Stimulated activated CD8-positive, alpha-beta memory T cell treated with anti-CD3 and anti-CD28 coated beads, Interleukin-15, amount 100 ng/mL, for 48 hours (primary cell): Measurements from ENCODE around the gene C3orf52.

Experiments
- DNase-seq, 2 donors: peaks; one replicate each; pipeline ENCODE4 v3.0.0-alpha.2; 2020; ENCODE audit warnings: low read depth in 2 of 2

Gene C3orf52

GRCh38 chr3:112086875-112087524 lies 811 bp downstream of the C3orf52 start:
- DNase-seq, result no peak

DNA sequence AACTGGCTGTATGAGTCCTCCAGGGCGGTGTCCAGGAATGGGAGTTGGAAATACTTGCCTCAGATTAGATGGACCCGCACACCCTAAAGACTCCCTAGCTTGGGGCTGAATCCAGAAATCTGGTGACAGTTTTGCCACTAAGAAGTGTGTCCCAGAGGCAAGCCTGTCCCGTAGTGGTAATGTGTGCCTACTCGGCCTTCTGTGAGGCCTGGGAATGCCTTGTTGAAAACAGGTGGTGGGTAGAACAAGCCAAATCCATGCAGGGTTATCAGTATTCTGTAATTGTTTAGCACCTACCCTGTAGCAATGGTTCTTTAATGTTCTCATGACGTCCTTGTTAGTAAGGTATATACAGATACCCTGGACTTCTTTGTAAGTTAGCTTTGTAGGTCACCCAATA lies 1.6 kb downstream of the C3orf52 start:
- DNase-seq, result no peak

GRCh38 chr3:112088944-112089343 lies 2.8 kb downstream of the C3orf52 start:
- no peak for DNase-seq

DNA sequence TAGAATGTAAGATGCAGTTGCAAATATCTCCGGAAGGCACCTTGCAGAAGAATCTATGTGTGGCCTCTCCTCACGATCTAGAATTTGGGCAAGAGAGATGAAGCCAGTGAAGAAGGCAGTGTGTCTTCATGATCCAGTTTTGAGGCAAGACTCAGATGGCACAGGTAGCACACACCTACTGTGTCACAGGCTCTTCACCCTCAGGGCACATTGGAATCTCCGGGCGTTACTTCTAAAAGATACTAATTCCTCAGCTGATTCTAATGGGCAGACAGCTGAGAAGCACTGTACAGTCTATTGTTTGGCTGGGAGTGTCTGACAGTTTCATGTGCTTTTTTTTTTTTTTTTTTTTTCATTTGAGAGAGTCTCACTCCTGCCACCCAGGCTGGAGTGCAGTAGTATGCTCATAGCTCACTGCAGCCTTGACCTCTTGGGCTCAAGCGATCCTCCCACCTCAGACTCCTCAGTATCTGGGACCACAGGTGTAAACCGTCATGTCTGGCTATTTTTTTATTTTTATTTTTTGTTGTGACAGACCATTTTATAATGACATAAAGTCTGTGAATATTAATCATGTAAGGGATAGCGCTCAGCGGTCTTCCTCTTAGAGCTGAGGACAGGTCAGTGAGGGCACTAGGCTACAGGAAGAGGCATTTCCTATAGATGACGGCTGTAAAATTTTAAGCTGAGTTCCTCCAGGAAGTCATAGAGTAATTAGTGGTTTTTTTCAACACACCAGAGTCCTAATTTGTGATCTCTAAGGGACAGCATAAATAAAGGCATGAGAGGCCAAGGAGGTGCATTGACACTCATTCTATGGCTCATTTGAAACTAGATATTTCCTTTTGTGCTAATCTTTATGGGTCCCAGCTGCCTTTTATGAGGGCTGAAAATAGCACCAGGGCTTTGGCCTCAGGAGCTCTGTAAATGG lies 4.0 kb downstream of the C3orf52 start:
- no peak for DNase-seq

DNA sequence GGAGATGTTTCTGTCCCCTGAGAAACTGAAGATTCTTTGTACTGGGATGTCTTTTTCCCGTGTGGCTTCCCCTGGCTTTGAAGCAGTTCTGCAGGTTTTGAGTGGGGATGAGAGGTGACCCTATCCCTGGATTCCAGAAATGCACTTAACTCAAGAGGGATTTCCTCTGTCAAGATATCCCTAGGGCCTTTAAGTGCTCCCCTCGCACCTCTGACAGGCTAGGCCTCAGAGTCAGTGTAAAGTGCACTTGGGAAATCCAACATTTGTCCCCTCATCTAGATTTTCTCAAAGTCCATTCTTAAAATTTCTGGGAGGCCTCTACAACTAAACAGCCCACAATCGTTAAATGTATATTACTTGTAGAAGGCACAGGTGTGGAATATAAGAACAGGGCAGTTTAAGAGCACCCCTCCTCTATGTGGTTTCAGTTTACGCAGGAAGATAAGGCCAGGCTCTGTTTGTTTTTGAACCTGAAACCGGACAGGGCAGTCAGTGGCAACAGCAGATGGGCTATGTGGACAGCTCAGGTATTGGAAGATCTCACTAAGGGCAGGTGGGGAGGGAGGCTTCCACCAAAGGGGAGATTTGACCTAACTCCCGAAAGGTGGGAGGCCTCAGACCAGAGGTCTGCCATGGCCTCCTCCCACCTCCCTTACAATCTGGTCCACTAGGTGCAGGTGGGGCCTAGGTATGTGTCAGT lies 4.8 kb downstream of the C3orf52 start:
- no peak for DNase-seq

DNA sequence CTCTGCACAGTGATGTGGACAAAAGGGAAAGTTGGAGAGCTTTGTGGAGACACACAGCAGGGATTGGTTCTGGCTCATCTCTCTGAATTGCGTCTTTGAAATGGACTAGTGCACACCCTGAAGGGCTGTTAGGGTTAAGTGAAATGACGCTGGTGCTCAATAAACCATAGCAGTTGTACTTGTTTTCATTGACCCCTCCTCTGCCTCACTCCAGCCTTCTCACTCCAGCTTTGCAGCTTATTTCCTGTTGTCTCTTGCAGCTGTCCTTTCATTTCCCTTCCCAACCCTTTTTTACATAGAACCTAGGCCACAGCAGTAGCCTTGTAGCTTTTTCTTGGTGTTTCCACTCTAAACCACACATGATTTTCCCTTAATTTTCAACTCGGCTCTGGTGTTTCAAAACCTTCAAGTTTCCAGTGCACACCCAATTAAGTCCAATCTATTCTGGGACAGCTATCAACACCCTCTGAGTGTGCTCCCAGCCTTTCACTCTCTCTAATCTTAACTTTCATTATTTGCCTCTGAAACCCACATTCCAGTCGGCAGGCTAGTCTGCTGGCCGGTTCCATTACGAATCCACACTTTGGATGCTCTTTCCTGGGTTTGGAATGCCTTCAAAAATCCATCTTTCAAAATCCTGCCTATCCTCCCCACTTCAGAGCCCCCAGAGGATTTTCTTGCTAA lies 6.4 kb downstream of the C3orf52 start:
- DNase-seq, result no peak

DNA sequence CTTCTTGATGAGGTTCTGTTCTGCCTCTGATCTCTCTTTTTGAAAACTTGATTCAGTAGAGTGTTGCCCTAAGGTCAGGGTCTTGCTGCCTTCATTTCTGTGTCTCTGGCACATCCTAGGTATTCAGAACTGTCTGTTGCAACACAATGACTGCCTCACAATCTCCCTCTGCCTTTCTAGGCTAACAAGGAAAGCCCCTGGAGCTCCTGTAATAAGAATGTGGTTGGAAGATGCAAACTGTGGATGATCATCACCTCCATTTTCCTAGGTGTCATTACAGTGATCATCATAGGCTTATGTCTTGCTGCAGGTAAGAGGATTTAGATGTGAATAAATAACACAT lies 7.0 kb downstream of the C3orf52 start:
- no peak for DNase-seq

GRCh38 chr3:112095731-112096130 lies 9.5 kb downstream of the C3orf52 start:
- DNase-seq, result no peak

GRCh38 chr3:112096176-112096575 lies 10.0 kb downstream of the C3orf52 start:
- DNase-seq, result no peak

GRCh38 chr3:112097378-112097777 lies 11.2 kb downstream of the C3orf52 start:
- peak in 1 of 2 donors; percentile 9 for DNase-seq

GRCh38 chr3:112101916-112102315 lies 15.7 kb downstream of the C3orf52 start:
- DNase-seq, result no peak

GRCh38 chr3:112104774-112105173 lies 18.6 kb downstream of the C3orf52 start:
- DNase-seq, result no peak

- no peak for DNase-seq
Observed at GRCh38 chr3:112109322-112109721, 23.1 kb downstream of the C3orf52 start.

DNA sequence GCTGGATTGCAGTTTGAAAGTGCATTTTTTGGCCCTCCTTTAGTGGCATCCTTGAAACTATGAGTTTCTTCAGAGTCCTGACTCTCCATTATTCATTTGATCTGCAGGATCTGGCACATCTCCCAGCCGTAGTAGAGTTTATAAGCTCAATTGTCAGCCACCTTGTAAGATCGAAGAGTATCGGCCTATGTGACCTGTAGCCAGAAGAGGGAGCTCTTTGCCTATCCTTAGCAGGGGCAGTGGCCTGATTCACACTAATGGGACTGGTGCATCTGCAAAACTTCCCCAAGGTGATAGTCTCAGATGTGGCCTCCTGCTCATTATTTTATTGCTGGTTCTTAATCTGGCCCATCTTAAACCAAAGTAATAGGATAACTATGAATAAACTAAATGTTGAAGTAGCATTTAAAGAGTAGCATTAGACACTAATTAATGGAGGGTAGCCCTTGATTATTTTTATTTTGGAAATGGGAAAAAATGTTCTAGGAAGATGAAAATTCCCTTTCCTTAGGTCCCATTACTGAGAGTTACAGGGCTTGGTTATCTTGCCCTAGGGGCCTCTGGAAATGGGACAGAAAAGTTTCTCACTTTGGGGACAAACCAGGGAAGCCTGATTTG lies 25.7 kb downstream of the C3orf52 start:
- DNase-seq, result peak in 1 of 2 donors; percentile 39

- DNase-seq, result no peak
Observed at GRCh38 chr3:112114576-112115160, 28.5 kb downstream of the C3orf52 start.

GRCh38 chr3:112115161-112115739 lies 29.1 kb downstream of the C3orf52 start:
- DNase-seq, result no peak

DNA sequence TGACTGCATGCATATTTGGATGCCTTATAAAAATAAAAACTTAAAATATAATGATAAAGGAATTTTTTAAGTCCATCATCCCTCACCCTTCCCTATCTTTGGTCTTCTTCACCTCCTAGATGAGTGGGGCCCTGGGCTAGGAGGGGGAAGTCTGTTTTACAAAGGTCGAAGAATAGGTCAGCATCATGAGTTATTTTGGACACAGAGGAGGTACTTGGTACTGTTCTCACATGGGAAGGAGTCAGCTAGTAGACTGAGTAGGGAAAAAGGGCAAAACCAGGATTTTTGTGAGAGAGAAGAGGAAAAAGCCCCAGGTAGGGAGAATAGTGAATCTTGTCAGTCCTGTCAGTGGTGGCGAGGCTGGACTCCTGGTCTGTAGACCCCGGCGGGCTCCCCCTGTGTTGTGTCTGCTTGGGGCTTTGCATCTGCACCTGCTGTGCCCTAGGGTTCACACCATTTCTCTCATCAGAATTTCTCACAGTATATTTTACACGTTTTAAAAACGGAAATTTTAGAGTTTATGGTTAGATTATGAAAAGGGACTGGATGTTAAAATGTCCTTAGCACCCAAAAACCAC lies 29.7 kb downstream of the C3orf52 start:
- no peak for DNase-seq

DNA sequence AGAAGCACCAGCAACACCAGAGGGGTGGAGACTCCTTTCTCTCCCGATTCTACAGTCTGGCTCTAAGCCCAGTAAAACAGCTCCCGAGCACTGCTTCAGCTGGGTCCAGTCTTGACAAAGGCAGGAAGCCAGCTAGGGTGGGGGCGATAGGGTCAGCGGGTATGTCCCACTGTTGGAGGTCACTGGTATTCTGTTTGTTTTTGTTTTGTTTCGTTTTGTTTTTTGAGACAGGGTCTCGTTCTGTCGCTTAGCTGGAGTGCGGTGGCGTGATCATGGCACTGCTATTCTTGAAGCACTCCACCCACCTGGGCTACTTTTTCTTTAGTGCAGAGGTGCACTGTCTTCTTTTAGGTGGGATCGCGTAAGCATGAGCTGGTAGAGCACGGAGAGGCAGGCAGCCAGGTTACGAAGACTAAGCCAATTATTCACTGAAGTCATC lies 30.6 kb downstream of the C3orf52 start:
- DNase-seq, result no peak

DNA sequence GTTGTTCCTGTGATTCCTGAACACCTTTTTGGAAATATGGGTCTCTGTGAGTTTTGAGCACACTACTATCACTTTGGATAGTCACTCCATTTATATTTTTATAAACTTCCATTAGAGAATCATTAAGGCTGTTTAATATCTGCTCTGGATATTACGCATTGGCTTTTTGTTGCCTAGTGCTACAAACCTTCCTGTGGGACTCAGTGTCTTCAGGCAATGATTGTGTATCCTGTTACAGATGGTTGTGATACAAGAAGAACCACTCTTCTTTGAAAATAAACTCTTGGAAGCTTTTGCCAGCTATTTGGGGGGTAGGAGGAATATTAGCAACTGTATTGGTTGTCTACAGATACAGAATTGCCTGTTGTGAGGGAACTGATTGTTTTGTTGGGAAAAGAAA lies 31.2 kb downstream of the C3orf52 start:
- no peak for DNase-seq

DNA sequence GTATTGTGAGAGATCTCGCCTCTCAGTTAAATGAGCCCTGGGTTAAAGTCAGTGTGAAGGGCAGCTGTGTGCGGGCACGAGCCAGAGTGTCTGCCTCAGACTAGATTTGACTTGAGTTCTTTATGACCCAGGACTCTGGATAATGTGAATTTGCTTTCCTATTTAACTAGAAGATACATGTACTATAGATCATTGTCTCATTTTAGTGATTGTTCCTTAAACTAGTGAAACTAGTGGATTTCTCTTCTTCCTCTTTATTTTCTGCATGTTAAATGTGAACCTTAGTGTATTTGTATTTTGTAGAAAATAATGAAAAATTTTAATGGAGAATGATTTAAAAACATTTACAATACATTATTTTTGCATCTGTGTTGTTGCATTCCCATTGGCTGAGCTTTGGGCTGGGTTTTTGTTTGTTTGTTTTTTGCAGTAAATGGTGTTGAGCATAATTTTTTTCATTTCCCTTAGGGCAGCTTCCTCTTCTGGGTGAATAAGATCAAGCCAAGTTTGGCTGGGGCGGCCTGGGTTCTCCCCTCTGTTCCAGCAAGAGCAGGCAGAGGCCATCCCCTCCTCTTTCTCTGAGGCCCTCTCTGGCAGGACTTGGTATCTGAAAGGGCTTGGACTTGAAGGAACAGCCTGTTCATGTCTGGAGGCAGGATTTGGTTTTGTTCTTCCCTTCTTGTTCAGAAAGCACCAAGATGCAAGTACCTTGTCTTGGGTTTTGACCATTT lies 31.8 kb downstream of the C3orf52 start:
- DNase-seq, result no peak
